Renal pelvis (tissue), 4 donors: ENCODE results near the gene CLIC6. TPM values are rescaled to one million over a fixed set of nuclear protein-coding genes. Genes with fewer than 3 reads are reported as not detected.

Source experiments
- DNase-seq: peaks from one replicate; pipeline ENCODE4 v3.0.0-alpha.2; 2013
- polyA plus RNA-seq, 3 donors: library from polyadenylated mRNA; unstranded; fragments of 120-200 nt; gene quantifications; one replicate each; pipeline ENCODE4 v1.2.1, GENCODE V29; 2013; ENCODE audit not compliant: insufficient read length in 3 of 3

The CLIC6 gene
- polyA plus RNA-seq, 3 donors = 1.7 to 2.8 (median 2.7) TPM

GRCh38 chr21:34764715-34765284, 96.0 kb downstream of the CLIC6 start:
- no peak for DNase-seq

DNA sequence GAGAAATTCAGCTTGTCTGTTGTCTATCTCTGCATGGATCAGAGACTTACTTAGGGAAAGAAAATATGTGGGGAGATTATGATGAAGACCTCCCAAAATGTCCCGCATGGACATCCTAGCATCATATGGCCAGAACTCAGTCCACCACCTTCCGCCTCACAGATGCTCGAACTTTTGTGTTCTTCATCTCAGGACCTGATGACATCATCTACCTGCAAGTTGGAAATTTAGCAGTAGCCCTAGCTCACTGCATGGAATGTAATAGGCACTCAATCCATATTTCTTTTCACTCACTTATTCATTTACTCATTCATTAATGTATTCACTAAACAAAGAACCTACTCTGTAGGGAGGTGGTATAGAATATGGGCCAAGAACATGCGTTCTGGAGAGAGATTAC, 96.8 kb downstream of the CLIC6 start:
- no peak for DNase-seq

DNA sequence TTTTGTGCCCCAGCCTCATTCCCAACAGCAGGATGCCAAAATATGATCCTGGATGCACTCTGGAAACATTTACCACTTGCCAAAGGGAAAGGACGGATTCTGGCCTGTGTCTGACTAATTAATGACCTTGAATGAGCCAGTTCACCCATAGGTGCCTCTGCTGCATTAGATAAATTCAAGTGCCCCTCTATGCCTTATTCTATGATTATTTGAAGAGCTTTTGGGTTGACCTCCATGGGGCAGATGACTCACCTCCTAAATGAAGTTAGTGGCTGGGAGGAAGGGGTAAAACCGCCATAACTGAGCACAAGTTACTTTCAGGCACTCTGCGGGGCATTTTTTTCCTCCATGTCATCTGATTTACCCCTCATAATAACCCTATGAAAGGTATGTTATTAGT, 98.1 kb downstream of the CLIC6 start:
- DNase-seq = no peak

Other genes with a start within 250 kb of the CLIC6 start
- gene SMIM34, start 245.0 kb upstream of the CLIC6 start, polyA plus RNA-seq = 1 to 10 TPM in 2 of 3 donors, under 1 TPM in 1; 0.24 to 1.5 (median 1.1) TPM
- 1 to 10 TPM in 2 of 3 donors, under 1 TPM in 1; 0.75 to 1.4 (median 1.0) TPM for gene KCNE1, start 156.8 kb upstream of the CLIC6 start, polyA plus RNA-seq
- 10 to 100 TPM; 29.7 to 34.2 (median 30.4) TPM for gene RCAN1, start 53.9 kb upstream of the CLIC6 start, polyA plus RNA-seq